NT2/D1 (cell line): Measurements from ENCODE around the gene WNT8B.

Experiments
- YY1 ChIP-seq: IDR thresholded peaks from 2 replicates; pipeline ENCODE4 v1.6.1; 2011; ENCODE audit not compliant: insufficient read length, insufficient read depth
- ZNF274 ChIP-seq: IDR thresholded peaks from 2 replicates; pipeline ENCODE4 v1.6.1; 2011; ENCODE audit warnings: mild to moderate bottlenecking, low read depth, low read length

DNA sequence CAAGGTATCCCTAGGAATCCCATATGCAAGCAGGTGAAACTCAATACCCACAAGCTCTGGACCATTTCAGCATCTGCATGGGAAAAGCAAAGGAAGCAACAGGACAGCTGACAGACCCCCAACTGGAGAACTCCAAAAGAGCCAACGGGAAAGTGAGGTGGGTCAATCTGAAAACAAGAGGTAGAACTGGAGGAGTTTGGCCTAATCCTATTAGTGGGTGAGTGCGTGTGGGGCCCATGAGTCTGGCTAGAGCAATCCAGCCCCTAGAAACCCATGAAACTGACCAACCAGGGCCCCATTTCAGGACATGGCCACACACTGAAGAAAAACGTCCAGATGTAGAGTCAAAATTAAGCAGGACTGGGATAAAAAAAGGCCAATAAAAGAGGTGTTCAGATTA, 26.6 kb upstream of the WNT8B start:
- TF ChIP-seq YY1 (no peak), ZNF274 (no peak)
